Activated CD4-positive, alpha-beta T cell treated with anti-CD3 and anti-CD28 coated beads, Interleukin-2, amount 10 ng/mL, durations not matched to agents 24 days and 14 days (primary cell): ENCODE data around the gene PTPRD. TPM values are rescaled to one million over a fixed set of nuclear protein-coding genes. Genes with fewer than 3 reads are reported as not detected.

Experiments used
- DNase-seq: peaks from one replicate; pipeline ENCODE4 v3.0.0; 2022
- H3K27ac Mint-ChIP-seq: one replicate; pipeline ENCODE4 v1.8.0; 2022; ENCODE audit warnings: mild to moderate bottlenecking, mixed read lengths
- H3K27me3 Mint-ChIP-seq: one replicate; pipeline ENCODE4 v1.8.0; 2022; ENCODE audit warnings: mixed read lengths
- H3K36me3 Mint-ChIP-seq: one replicate; pipeline ENCODE4 v1.8.0; 2022; ENCODE audit warnings: low read depth, mild to moderate bottlenecking, mixed read lengths
- H3K4me1 Mint-ChIP-seq: one replicate; pipeline ENCODE4 v1.8.0; 2021; ENCODE audit warnings: mixed read lengths
- H3K4me3 Mint-ChIP-seq: one replicate; pipeline ENCODE4 v1.8.0; 2022; ENCODE audit warnings: mild to moderate bottlenecking, moderate library complexity, mixed read lengths
- H3K9me3 Mint-ChIP-seq: one replicate; pipeline ENCODE4 v1.8.0; 2021; ENCODE audit warnings: mixed read lengths
- intact Hi-C: fragments of 100-400 bp; cut with micrococcal nuclease; formaldehyde crosslinking; loops from one replicate; pipeline ENCODE4 v1.15.1; 2023
- total RNA-seq: library from RNA; stranded (reverse); gene quantifications from 2 replicates; pipeline ENCODE4 v1.2.3, GENCODE V29; 2022

The PTPRD gene
- total RNA-seq, 1 donor from 2014 or later, result not detected

GRCh38 chr9:8332871-8333270 is 2279.9 kb downstream of the PTPRD start:
- intact Hi-C loops, result no loop called here

GRCh38 chr9:8332331-8332650 is 2280.5 kb downstream of the PTPRD start:
- H3K27ac Mint-ChIP-seq, result no peak overlapping the region
- no peak for DNase-seq
- no peak overlapping the region for H3K4me3 Mint-ChIP-seq
- H3K36me3 Mint-ChIP-seq, result no peaks in the 10 kb centered on the region
- intact Hi-C loops, result no loop called here
- H3K9me3 Mint-ChIP-seq, result no peaks in the 10 kb centered on the region
- H3K4me1 Mint-ChIP-seq, result no peaks in the 10 kb centered on the region
- no peaks in the 10 kb centered on the region for H3K27me3 Mint-ChIP-seq

More at GRCh38 chr9:8332871-8333270, 2279.9 kb downstream of the PTPRD start:
- H3K9me3 Mint-ChIP-seq, result no peaks in the 10 kb centered on the region
- H3K4me1 Mint-ChIP-seq, result no peaks in the 10 kb centered on the region
- no peaks in the 10 kb centered on the region for H3K27me3 Mint-ChIP-seq
- no peak overlapping the region for H3K4me3 Mint-ChIP-seq
- no peak overlapping the region for H3K27ac Mint-ChIP-seq
- DNase-seq, result no peak
- H3K36me3 Mint-ChIP-seq, result no peaks in the 10 kb centered on the region

GRCh38 chr9:8331507-8332330 is 2281.1 kb downstream of the PTPRD start:
- H3K36me3 Mint-ChIP-seq, result no peaks in the 10 kb centered on the region

GRCh38 chr9:8329561-8330283 is 2283.1 kb downstream of the PTPRD start:
- intact Hi-C loops, result no loop called here
- Mint-ChIP-seq H3K36me3 (no peaks in the 10 kb centered on the region), H3K4me3 (no peak overlapping the region), H3K9me3 (peaks cover 3% of the 10 kb centered on the region), H3K4me1 (no peaks in the 10 kb centered on the region), H3K27me3 (no peaks in the 10 kb centered on the region), H3K27ac (no peak overlapping the region)
- no peak for DNase-seq

More at GRCh38 chr9:8331507-8332330, 2281.1 kb downstream of the PTPRD start:
- DNase-seq, result no peak
- H3K4me1 Mint-ChIP-seq, result no peaks in the 10 kb centered on the region
- no peaks in the 10 kb centered on the region for H3K9me3 Mint-ChIP-seq
- no peak overlapping the region for H3K27ac Mint-ChIP-seq
- H3K27me3 Mint-ChIP-seq, result no peaks in the 10 kb centered on the region
- H3K4me3 Mint-ChIP-seq, result no peak overlapping the region
- intact Hi-C loops, result no loop called here

- Mint-ChIP-seq H3K4me3 (no peak overlapping the region), H3K27ac (no peak overlapping the region), H3K4me1 (no peaks in the 10 kb centered on the region), H3K36me3 (no peaks in the 10 kb centered on the region), H3K9me3 (no peaks in the 10 kb centered on the region), H3K27me3 (no peaks in the 10 kb centered on the region)
- intact Hi-C loops, result no loop called here
- DNase-seq, result no peak
Observed at GRCh38 chr9:8315211-8315610, 2297.6 kb downstream of the PTPRD start.

GRCh38 chr9:8309258-8309657 is 2303.5 kb downstream of the PTPRD start:
- no peak overlapping the region for H3K27ac Mint-ChIP-seq
- no peak for DNase-seq
- no peaks in the 10 kb centered on the region for H3K4me1 Mint-ChIP-seq
- H3K36me3 Mint-ChIP-seq, result no peaks in the 10 kb centered on the region
- H3K27me3 Mint-ChIP-seq, result no peaks in the 10 kb centered on the region
- intact Hi-C loops, result no loop called here
- H3K4me3 Mint-ChIP-seq, result no peak overlapping the region
- peaks cover 4% of the 10 kb centered on the region for H3K9me3 Mint-ChIP-seq

- Mint-ChIP-seq H3K4me3 (no peak overlapping the region), H3K27me3 (no peaks in the 10 kb centered on the region), H3K4me1 (no peaks in the 10 kb centered on the region), H3K27ac (no peak overlapping the region), H3K9me3 (peaks cover 4% of the 10 kb centered on the region), H3K36me3 (no peaks in the 10 kb centered on the region)
- no peak for DNase-seq
- intact Hi-C loops, result no loop called here
Observed at GRCh38 chr9:8304720-8305119, 2308.1 kb downstream of the PTPRD start.

GRCh38 chr9:8301296-8301695 is 2311.5 kb downstream of the PTPRD start:
- Mint-ChIP-seq H3K27ac (no peak overlapping the region), H3K4me1 (no peaks in the 10 kb centered on the region), H3K27me3 (no peaks in the 10 kb centered on the region), H3K4me3 (no peak overlapping the region), H3K9me3 (peaks cover 4% of the 10 kb centered on the region), H3K36me3 (no peaks in the 10 kb centered on the region)
- no peak for DNase-seq
- intact Hi-C loops, result no loop called here

GRCh38 chr9:8297047-8297446 is 2315.8 kb downstream of the PTPRD start:
- no peak for DNase-seq
- no peak overlapping the region for H3K4me3 Mint-ChIP-seq
- intact Hi-C loops, result no loop called here
- no peaks in the 10 kb centered on the region for H3K36me3 Mint-ChIP-seq
- H3K9me3 Mint-ChIP-seq, result no peaks in the 10 kb centered on the region
- no peaks in the 10 kb centered on the region for H3K4me1 Mint-ChIP-seq
- H3K27me3 Mint-ChIP-seq, result no peaks in the 10 kb centered on the region
- no peak overlapping the region for H3K27ac Mint-ChIP-seq

GRCh38 chr9:8292657-8293056 is 2320.1 kb downstream of the PTPRD start:
- DNase-seq, result no peak
- Mint-ChIP-seq H3K27ac (no peak overlapping the region), H3K27me3 (no peaks in the 10 kb centered on the region), H3K36me3 (no peaks in the 10 kb centered on the region), H3K4me1 (no peaks in the 10 kb centered on the region), H3K9me3 (no peaks in the 10 kb centered on the region), H3K4me3 (no peak overlapping the region)
- intact Hi-C loops, result no loop called here

GRCh38 chr9:8289681-8290080 is 2323.1 kb downstream of the PTPRD start:
- Mint-ChIP-seq H3K4me1 (no peaks in the 10 kb centered on the region), H3K27me3 (no peaks in the 10 kb centered on the region), H3K36me3 (no peaks in the 10 kb centered on the region), H3K9me3 (no peaks in the 10 kb centered on the region), H3K4me3 (no peak overlapping the region), H3K27ac (no peak overlapping the region)
- intact Hi-C loops, result no loop called here
- DNase-seq, result no peak

- Mint-ChIP-seq H3K4me3 (no peak overlapping the region), H3K4me1 (no peaks in the 10 kb centered on the region), H3K27me3 (no peaks in the 10 kb centered on the region), H3K36me3 (no peaks in the 10 kb centered on the region), H3K9me3 (no peaks in the 10 kb centered on the region), H3K27ac (no peak overlapping the region)
- no peak for DNase-seq
- intact Hi-C loops, result no loop called here
Observed at GRCh38 chr9:8287970-8288369, 2324.8 kb downstream of the PTPRD start.

- DNase-seq, result no peak
- H3K27ac Mint-ChIP-seq, result no peak overlapping the region
- H3K4me1 Mint-ChIP-seq, result no peaks in the 10 kb centered on the region
- intact Hi-C loops, result no loop called here
- no peaks in the 10 kb centered on the region for H3K36me3 Mint-ChIP-seq
- no peak overlapping the region for H3K4me3 Mint-ChIP-seq
- H3K9me3 Mint-ChIP-seq, result no peaks in the 10 kb centered on the region
- H3K27me3 Mint-ChIP-seq, result no peaks in the 10 kb centered on the region
Observed at GRCh38 chr9:8287501-8287900, 2325.3 kb downstream of the PTPRD start.

- intact Hi-C loops, result no loop called here
- no peaks in the 10 kb centered on the region for H3K9me3 Mint-ChIP-seq
- no peaks in the 10 kb centered on the region for H3K27me3 Mint-ChIP-seq
- H3K4me3 Mint-ChIP-seq, result no peak overlapping the region
- H3K27ac Mint-ChIP-seq, result no peak overlapping the region
- no peak for DNase-seq
- no peaks in the 10 kb centered on the region for H3K36me3 Mint-ChIP-seq
- no peaks in the 10 kb centered on the region for H3K4me1 Mint-ChIP-seq
Observed at GRCh38 chr9:8284884-8285283, 2327.9 kb downstream of the PTPRD start.
